ENCODE measurements around the gene USP33. TPM values are rescaled to one million over a fixed set of nuclear protein-coding genes. Genes with fewer than 3 reads are reported as not detected.
"Not testable (repeated sequence)": the region's sequence is repeated elsewhere in the genome, so short reads cannot be mapped to it uniquely, and the experiment has no call there.

USP33 gene
- 100 to 1,000 TPM in 2 of 4 donors, 10 to 100 TPM in 2; 63.8 to 146 (median 98.3) TPM for total RNA-seq

GRCh38 chr1:77759071-77760028, at the start of gene USP33:
Gene USP33, minus strand, starts transcription at chr1:77759852. Its CDS starts 18,155 bp downstream, at chr1:77741697.
- peak; percentile 92 for ATAC-seq (ENCODE audit: low FRiP score)
- TF ChIP-seq CTCF (IDR thresholded peaks at IDR 0.05) = no peak
- DNase-seq (ENCODE audit: low spot score) = peak; percentile 65

- DNase-seq (ENCODE audit: low spot score) = no peak
- no peak for TF ChIP-seq CTCF (IDR thresholded peaks at IDR 0.05)
- ATAC-seq (ENCODE audit: low FRiP score) = no peak
Observed at GRCh38 chr1:77803371-77803770, 43.7 kb upstream of the USP33 start.

GRCh38 chr1:77802026-77802425, 42.4 kb upstream of the USP33 start:
- DNase-seq (ENCODE audit: low spot score) = no peak
- no peak for ATAC-seq (ENCODE audit: low FRiP score)
- no peak for TF ChIP-seq CTCF (IDR thresholded peaks at IDR 0.05)

- no peak for TF ChIP-seq CTCF (IDR thresholded peaks at IDR 0.05)
- DNase-seq (ENCODE audit: low spot score) (no peak), ATAC-seq (ENCODE audit: low FRiP score) (peak; percentile 51)
Observed at GRCh38 chr1:77797991-77798390, 38.3 kb upstream of the USP33 start.

GRCh38 chr1:77796695-77797405, 37.2 kb upstream of the USP33 start:
- ATAC-seq (ENCODE audit: low FRiP score) = no peak
- DNase-seq (ENCODE audit: low spot score) = no peak
- TF ChIP-seq CTCF (IDR thresholded peaks at IDR 0.05) = no peak

GRCh38 chr1:77794550-77794949, 34.9 kb upstream of the USP33 start:
- no peak for ATAC-seq (ENCODE audit: low FRiP score)
- no peak for TF ChIP-seq CTCF (IDR thresholded peaks at IDR 0.05)
- DNase-seq (ENCODE audit: low spot score) = no peak

GRCh38 chr1:77786093-77786741, 26.6 kb upstream of the USP33 start:
- DNase-seq (ENCODE audit: low spot score); ATAC-seq (ENCODE audit: low FRiP score): not testable (repeated sequence)

Data from omental fat pad (tissue), 4 donors.